GM21423 (cell line): ENCODE measurements around the gene CEBPB.
"Not testable (repeated sequence)": the region's sequence is repeated elsewhere in the genome, so short reads cannot be mapped to it uniquely, and the experiment has no call there.

Source experiments
- ATAC-seq: cut with Tn5 transposase; IDR thresholded peaks from one replicate; pipeline ENCODE4 v1.9.1; 2021; ENCODE audit warnings: mild to moderate bottlenecking, moderate library complexity; ENCODE audit not compliant: unreplicated experiment

The CEBPB gene

GRCh38 chr20:50192364-50193198 lies 2.0 kb downstream of the CEBPB start:
- ATAC-seq = peak; percentile 28

DNA sequence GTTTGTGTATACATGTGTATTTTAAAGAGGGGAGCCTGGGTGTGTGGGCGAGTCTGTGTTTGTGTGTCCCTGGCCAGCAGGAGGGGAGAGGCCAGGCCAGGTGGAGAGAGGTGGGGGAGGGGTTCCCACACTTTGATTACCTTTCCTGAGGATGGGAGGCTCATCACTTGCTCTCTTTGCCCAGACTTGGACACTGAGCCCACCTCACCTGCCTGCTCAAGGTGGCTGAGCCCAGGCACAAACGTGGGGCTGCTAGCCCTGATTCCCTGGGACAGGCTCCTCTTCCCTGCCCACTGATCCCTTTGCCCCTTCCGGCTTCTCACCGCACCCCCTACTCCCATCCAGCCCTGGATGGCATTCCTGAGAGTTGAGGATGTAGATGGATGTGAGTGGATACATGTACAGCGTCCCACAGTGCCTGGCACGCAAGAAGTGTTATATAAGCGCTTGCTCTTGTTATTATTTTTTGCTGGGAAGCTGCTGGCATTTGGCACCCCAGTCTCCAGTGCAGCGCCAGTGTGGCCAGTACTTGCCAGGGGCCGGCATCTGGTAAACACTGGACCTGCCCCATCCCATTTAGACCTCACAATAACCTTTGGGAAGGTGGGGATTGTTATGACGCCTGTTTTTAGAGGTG lies 2.7 kb downstream of the CEBPB start:
- ATAC-seq = no peak

DNA sequence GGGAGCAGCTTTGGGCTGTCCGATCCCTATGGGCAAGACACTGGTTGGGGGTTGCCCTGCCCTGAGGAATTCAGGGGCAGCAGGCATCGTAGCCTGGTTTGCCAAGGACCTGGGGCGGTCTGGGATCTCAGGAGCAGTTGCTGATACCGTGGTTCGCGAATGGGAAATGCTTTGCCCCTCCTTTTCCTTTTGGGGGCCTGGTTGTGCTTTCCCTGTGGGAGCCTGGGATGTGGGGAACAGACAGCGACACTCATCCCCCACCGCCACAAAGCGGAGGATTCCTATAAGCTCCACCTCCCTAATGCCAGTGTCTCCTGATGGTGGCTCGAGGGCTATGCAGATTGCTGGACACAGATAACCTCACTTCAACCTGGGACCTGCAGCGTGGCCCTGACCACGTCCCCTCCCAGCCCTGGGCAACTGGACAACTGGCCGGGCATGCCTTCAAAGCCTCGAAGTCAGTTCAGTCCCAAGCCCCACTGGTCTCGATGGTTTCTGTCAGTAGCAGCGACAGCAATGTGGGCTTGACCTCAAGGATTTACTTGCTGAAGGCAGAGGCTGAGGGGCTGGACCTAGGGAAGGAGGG lies 3.3 kb downstream of the CEBPB start:
- ATAC-seq = no peak

GRCh38 chr20:50194422-50194830 lies 3.8 kb downstream of the CEBPB start:
- ATAC-seq = no peak

DNA sequence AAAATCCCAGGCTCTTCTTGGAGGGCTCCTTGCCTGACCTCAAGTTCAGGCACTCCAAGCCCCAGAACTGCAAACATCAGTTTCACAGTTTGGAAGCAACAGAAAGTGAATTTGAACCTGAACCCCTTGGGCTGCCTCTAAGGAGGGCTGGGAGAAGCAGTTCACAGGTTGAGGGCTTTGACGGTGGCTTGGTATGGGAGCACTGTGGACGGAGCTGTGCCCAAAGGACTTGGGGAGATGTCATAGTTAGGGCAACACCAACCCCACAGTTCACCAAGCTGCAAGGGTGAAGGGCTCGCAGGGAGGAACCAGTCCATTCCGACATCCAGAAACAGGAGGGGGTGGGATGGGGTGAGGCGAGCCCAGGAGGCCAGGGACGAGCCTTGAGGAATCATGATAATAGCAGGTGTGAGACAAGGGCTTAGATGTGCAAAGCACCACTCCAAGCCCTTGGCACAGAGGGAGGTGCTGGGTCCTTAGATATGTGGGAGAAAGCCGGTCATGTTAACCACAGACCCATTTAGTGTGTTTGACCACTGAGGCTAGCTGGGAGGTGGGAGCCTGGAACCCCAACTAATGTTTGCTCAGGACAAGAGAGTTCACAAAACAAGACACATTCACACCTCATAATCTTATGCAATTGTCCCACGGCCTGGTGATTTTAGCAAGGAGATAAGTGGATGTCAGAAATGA lies 4.3 kb downstream of the CEBPB start:
- no peak for ATAC-seq

GRCh38 chr20:50195524-50196120 lies 5.0 kb downstream of the CEBPB start:
- no peak for ATAC-seq

- no peak for ATAC-seq
These were observed 5.6 kb downstream of the CEBPB start for GRCh38 chr20:50196248-50196647.

GRCh38 chr20:50196896-50197295 lies 6.3 kb downstream of the CEBPB start:
- ATAC-seq = no peak

- no peak for ATAC-seq
These were observed 7.0 kb downstream of the CEBPB start for GRCh38 chr20:50197463-50198179.

- ATAC-seq = no peak
These were observed 7.6 kb downstream of the CEBPB start for GRCh38 chr20:50198180-50198666.

- no peak for ATAC-seq
These were observed 8.1 kb downstream of the CEBPB start for GRCh38 chr20:50198716-50199115.

DNA sequence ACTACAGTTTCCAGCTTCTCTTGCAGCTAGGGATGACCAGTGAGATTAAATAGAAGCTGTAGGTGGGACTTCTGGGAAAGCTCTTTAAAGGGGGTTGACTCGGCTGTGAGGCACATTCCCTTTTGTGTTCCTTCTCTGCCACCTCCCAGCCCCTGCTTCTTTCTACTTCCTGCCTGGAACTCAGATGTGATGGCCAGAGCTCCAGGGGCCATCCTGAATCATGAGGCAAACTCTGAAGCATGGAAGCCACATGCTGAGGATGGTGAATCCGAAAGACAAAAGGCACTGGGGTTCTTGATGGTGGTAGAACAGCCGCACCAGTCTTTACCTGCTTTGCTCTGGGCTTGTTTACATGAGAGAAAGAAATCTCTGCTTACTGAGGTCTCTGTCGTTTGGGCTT lies 9.1 kb downstream of the CEBPB start:
- no peak for ATAC-seq

- no peak for ATAC-seq
These were observed 10.0 kb downstream of the CEBPB start for GRCh38 chr20:50200482-50201104.

DNA sequence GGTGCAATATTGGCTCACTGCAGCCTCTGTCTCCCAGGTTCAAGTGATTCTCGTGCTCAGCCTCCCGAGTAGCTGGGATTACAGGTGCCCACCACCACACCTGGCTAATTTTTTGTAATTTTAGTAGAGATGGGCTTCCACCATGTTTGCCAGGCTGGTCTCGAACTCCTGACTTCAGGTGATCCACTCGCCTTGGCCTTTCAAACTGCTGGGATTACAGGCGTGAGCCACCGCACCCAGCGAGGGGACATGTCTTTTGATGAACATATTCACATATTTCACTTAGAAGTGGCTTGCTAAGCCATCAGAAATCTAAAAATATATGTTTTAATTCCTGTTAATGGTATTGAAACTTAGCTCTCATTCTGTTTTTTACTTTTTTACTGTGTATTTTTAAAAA lies 11.1 kb downstream of the CEBPB start:
- ATAC-seq = not testable (repeated sequence)

GRCh38 chr20:50202677-50203076 lies 12.0 kb downstream of the CEBPB start:
- no peak for ATAC-seq

DNA sequence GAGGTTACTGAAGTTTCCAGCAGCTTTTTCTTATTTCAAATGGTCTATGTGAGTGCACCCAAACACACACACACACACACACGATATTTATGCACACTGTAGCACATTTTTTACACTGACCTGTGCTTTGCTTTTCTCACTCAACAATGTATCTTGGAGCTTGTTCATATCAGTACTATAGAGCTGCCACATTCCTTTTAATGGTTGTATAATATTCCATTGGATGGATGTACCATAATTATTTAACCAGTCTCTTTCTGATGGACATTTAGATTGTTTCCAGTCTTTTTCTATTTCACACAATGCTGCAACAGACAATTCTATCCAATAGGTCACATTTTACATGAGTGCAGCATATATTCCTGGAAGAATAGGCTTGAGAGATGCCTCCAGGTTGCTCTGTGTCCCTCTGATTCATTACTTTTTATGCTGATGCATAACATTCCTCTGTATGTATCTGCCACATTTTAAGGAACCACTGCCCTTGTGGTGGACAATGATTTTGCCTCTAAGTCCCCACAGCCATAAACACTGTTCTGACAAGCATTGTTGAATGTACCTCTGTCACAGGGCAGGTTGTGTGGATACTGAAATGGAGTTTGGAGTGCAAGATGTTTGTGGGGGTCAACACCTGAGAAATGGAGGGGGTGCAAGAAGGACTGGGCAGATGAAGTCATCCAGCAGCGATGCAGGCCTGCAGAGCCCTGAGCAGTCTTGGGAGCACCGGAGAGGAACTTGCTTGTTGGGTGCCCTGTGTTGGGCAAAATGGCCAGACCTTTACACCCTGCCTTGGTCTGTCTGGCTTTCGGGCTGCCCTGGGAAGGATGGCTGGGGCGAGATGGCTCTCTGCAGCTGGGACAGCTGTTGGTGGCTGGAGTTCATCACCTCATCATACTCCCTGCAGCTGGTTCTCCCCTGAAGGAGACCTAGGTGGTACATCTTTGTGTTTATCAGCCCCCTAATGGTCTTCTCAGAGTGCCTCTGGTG lies 13.6 kb downstream of the CEBPB start:
- no peak for ATAC-seq

DNA sequence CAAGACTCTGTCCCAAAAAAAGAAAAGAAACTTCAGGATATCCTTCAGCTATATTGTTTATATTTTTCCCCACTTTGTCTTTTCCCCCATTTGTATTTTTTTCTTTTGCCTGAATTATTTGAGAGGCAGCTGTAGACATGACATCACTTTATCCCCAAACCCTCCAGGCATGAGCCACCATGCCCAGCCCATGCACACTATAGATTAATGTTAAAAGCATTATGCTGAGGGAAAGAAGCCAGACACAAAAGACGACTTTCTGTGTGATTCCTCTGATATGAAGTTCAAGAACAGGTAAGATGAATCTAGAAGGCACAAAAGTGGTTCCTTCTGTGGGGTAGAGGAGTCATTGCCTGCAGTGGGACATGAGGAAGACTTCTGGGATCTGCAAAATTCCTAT lies 16.4 kb downstream of the CEBPB start:
- no peak for ATAC-seq

- no peak for ATAC-seq
These were observed 17.5 kb downstream of the CEBPB start for GRCh38 chr20:50208085-50208491.

GRCh38 chr20:50208815-50209214 lies 18.2 kb downstream of the CEBPB start:
- ATAC-seq = not testable (repeated sequence)
